ENCODE measurements around the gene POLQ. TPM values are rescaled to one million over a fixed set of nuclear protein-coding genes. Genes with fewer than 3 reads are reported as not detected.

Gene POLQ
- total RNA-seq, 4 donors from 2014 or later = 0.07 to 0.24 (median 0.18) TPM; not detected in 1

DNA sequence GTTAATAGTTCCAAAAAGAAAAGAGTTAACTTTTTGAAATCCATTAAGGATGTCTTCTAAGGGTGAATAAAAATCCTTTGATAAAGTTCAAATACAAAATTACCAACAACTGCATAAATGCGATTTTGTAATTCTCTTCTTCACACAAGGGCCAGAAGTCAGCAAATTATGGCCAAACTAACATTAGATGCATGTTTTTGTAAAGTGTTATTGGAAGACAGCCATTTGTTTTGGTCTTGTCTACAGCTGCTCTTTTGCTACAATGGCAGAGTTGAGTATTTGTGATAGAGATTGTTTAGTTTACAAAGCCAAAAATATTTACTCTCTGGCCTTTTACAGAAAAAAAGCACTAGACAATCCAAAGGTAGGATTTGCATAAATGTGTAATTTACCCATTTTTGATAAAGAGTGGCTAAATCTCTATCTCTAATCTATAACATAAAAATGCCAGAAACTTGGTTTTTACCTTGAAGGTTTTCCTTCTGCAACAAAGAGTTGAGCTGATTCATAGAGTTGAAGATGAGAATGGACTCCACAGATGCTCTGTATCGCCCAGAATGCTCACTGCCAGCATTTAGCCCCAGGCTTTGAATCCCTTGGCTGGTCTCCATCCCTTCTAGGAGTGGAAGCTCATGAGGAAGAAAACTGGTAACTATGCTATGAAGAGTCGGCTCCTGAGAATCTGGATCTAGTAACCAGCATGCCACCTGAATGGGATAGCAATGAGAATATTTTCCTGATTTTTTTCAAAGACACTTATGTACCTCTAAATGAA lies 64.5 kb downstream of the POLQ start:
- H3K9me3 ChIP-seq = no peaks in the 10 kb centered on the region
- intact Hi-C loops (cut with DNase I; ENCODE audit: low total_unique reads) = no loop called here

GRCh38 chr3:121477589-121477988 lies 68.2 kb downstream of the POLQ start:
- H3K27ac ChIP-seq = no peak overlapping the region
- no peaks in the 10 kb centered on the region for H3K36me3 ChIP-seq
- intact Hi-C loops (cut with DNase I; ENCODE audit: low total_unique reads) = no loop called here
- no peaks in the 10 kb centered on the region for H3K4me1 ChIP-seq
- DNase-seq (no peak), ATAC-seq (no peak)
- TF ChIP-seq, protein P1, sequence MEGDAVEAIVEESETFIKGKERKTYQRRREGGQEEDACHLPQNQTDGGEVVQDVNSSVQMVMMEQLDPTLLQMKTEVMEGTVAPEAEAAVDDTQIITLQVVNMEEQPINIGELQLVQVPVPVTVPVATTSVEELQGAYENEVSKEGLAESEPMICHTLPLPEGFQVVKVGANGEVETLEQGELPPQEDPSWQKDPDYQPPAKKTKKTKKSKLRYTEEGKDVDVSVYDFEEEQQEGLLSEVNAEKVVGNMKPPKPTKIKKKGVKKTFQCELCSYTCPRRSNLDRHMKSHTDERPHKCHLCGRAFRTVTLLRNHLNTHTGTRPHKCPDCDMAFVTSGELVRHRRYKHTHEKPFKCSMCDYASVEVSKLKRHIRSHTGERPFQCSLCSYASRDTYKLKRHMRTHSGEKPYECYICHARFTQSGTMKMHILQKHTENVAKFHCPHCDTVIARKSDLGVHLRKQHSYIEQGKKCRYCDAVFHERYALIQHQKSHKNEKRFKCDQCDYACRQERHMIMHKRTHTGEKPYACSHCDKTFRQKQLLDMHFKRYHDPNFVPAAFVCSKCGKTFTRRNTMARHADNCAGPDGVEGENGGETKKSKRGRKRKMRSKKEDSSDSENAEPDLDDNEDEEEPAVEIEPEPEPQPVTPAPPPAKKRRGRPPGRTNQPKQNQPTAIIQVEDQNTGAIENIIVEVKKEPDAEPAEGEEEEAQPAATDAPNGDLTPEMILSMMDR (IDR thresholded peaks at IDR 0.05 in 4 of 5, conservative IDR thresholded peaks at IDR 0.05 in 1 of 5) = no peak
- no peak for TF ChIP-seq POLR2A (IDR thresholded peaks at IDR 0.05)
- no peaks in the 10 kb centered on the region for H3K27me3 ChIP-seq
- in situ Hi-C loops (cut with MboI; ENCODE audit: low sequenced_read_pairs in 4 of 4) = no loop called here
- no peak overlapping the region for H3K4me3 ChIP-seq
- no peaks in the 10 kb centered on the region for H3K9me3 ChIP-seq

More for the DNA sequence above, 64.5 kb downstream of the POLQ start:
- ATAC-seq (no peak), DNase-seq (no peak)
- Histone ChIP-seq H3K4me1 (no peaks in the 10 kb centered on the region), H3K4me3 (no peak overlapping the region), H3K36me3 (no peaks in the 10 kb centered on the region), H3K27ac (no peak overlapping the region), H3K27me3 (no peaks in the 10 kb centered on the region)
- no peak for TF ChIP-seq POLR2A (IDR thresholded peaks at IDR 0.05)
- TF ChIP-seq, protein P1 (IDR thresholded peaks at IDR 0.05 in 4 of 5, conservative IDR thresholded peaks at IDR 0.05 in 1 of 5) = no peak
- in situ Hi-C loops (cut with MboI; ENCODE audit: low sequenced_read_pairs in 4 of 4) = no loop called here

GRCh38 chr3:121473001-121473400 lies 72.8 kb downstream of the POLQ start:
- no peaks in the 10 kb centered on the region for H3K36me3 ChIP-seq
- H3K27me3 ChIP-seq = no peaks in the 10 kb centered on the region
- H3K4me3 ChIP-seq = no peak overlapping the region
- DNase-seq = no peak
- in situ Hi-C loops (cut with MboI; ENCODE audit: low sequenced_read_pairs in 4 of 4) = no loop called here
- no peaks in the 10 kb centered on the region for H3K9me3 ChIP-seq
- H3K27ac ChIP-seq = no peak overlapping the region
- intact Hi-C loops (cut with DNase I; ENCODE audit: low total_unique reads) = no loop called here
- no peaks in the 10 kb centered on the region for H3K4me1 ChIP-seq
- ATAC-seq = no peak
- TF ChIP-seq POLR2A (IDR thresholded peaks at IDR 0.05) = no peak
- TF ChIP-seq, protein P1 (IDR thresholded peaks at IDR 0.05 in 4 of 5, conservative IDR thresholded peaks at IDR 0.05 in 1 of 5) = no peak

GRCh38 chr3:121467085-121467484 lies 78.7 kb downstream of the POLQ start:
- intact Hi-C loops (cut with DNase I; ENCODE audit: low total_unique reads) = no loop called here
- no peak for TF ChIP-seq POLR2A (IDR thresholded peaks at IDR 0.05)
- TF ChIP-seq, protein P1 (IDR thresholded peaks at IDR 0.05 in 4 of 5, conservative IDR thresholded peaks at IDR 0.05 in 1 of 5) = no peak

More at GRCh38 chr3:121467085-121467484, 78.7 kb downstream of the POLQ start:
- Histone ChIP-seq H3K27ac (no peak overlapping the region), H3K27me3 (no peaks in the 10 kb centered on the region), H3K36me3 (no peaks in the 10 kb centered on the region), H3K9me3 (no peaks in the 10 kb centered on the region), H3K4me3 (no peak overlapping the region), H3K4me1 (no peaks in the 10 kb centered on the region)
- no peak for ATAC-seq
- in situ Hi-C loops (cut with MboI; ENCODE audit: low sequenced_read_pairs in 4 of 4) = no loop called here
- DNase-seq = no peak

Data from gastrocnemius medialis (tissue), 4 donors.